GM13977 (cell line): ENCODE results near the gene LRIT3.
"Not testable (repeated sequence)": the region's sequence is repeated elsewhere in the genome, so short reads cannot be mapped to it uniquely, and the experiment has no call there.

ENCODE experiments used
- DNase-seq: peaks from one replicate; pipeline ENCODE4 v3.0.0; 2012; ENCODE audit warnings: low spot score
- CTCF ChIP-seq: IDR thresholded peaks from 2 replicates; pipeline ENCODE4 v1.5.1; 2012; ENCODE audit warnings: mild to moderate bottlenecking, control low read depth; ENCODE audit not compliant: insufficient read depth; ENCODE audit errors: extremely low read depth, missing control alignments
- in situ Hi-C: fragments of 300-500 bp; cut with MboI; formaldehyde crosslinking; loops from one replicate; pipeline ENCODE4 v1.12.0; 2022; ENCODE audit warnings: low sequenced_read_pairs, low pct_unique_long_range_greater_than_20kb, mixed read lengths, inconsistent platforms; ENCODE audit not compliant: unreplicated experiment

The LRIT3 gene

GRCh38 chr4:109846395-109847098 is 1.4 kb upstream of the LRIT3 start:
- DNase-seq, result no peak
- no peak for TF ChIP-seq CTCF
- in situ Hi-C loops, result no loop called here

- in situ Hi-C loops, result no loop called here
- no peak for TF ChIP-seq CTCF
- no peak for DNase-seq
Observed at GRCh38 chr4:109848501-109848900, 594 bp downstream of the LRIT3 start.

GRCh38 chr4:109850601-109851000 is 2.7 kb downstream of the LRIT3 start:
- in situ Hi-C loops, result no loop called here
- no peak for TF ChIP-seq CTCF

GRCh38 chr4:109859426-109860300 is 11.8 kb downstream of the LRIT3 start:
- DNase-seq, in situ Hi-C loops: not testable (repeated sequence)

More at GRCh38 chr4:109850601-109851000, 2.7 kb downstream of the LRIT3 start:
- DNase-seq, result no peak

- no peak for DNase-seq
- in situ Hi-C loops, result no loop called here
- TF ChIP-seq CTCF, result no peak
Observed at GRCh38 chr4:109861271-109861670, 13.4 kb downstream of the LRIT3 start.

- in situ Hi-C loops, result no loop called here
- no peak for TF ChIP-seq CTCF
- DNase-seq, result no peak
Observed at GRCh38 chr4:109861916-109862511, 14.1 kb downstream of the LRIT3 start.

- TF ChIP-seq CTCF, result no peak
Observed at GRCh38 chr4:109864134-109864533, 16.2 kb downstream of the LRIT3 start.

More at GRCh38 chr4:109864134-109864533, 16.2 kb downstream of the LRIT3 start:
- in situ Hi-C loops, result no loop called here
- no peak for DNase-seq
